GM12864 (cell line): ENCODE measurements around the gene ABHD17B.
A peak's percentile ranks its signal among the peaks of the same experiment; 100 is the strongest.
"Not testable (repeated sequence)": the region's sequence is repeated elsewhere in the genome, so short reads cannot be mapped to it uniquely, and the experiment has no call there.

Experiments
- DNase-seq: peaks from one replicate; pipeline ENCODE4 v3.0.0-alpha.2; 2011; ENCODE audit warnings: low read depth
- H3K4me3 ChIP-seq: 2 replicates; pipeline ENCODE4 v1.5.1; 2011; ENCODE audit warnings: mild to moderate bottlenecking, low read depth, low read length, control low read depth
- TF ChIP-seq, protein P1 (sequence below): IDR thresholded peaks from 2 replicates; pipeline ENCODE4 v1.5.1; 2011; ENCODE audit warnings: low read depth, mild to moderate bottlenecking, moderate library complexity, low read length, control low read depth, inconsistent platforms; ENCODE audit errors: missing control alignments

ABHD17B gene

DNA sequence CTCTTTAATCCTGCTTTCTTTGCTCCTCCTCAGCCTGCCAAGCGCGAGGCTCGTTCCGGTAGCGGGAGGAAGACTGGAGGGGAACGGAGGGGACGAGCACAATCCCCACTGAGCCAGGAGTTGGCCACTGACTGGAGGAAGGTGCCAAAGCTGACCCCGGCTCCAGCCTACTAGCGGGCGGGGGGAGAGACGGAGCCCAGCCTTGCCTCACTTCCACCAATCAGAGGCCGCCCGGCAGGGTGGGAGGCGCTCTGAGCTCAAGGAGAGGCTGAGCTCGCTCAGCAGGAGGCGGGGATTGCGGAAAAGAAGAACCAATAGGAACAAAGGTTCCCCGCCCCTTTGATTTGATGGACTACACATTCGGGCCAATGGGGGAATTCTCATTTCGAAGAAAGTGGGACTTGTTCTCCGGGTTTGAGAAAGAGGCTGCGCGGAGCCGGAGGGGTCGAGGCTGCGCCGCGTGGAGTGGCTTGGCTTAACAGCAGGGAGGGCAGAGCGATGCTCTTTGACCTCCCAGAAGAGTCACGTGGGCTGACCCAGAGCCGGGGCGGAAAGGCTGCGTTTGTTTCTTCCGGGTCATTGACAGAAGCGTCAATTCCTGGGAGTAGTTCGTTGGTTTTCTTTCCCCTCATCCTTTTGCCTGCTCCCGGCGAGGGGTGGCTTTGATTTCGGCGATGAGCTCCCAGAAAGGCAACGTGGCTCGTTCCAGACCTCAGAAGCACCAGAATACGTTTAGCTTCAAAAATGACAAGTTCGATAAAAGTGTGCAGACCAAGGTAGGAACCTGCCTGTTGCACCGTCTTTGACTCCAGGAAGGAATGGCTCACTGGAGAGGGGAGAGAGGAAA lies at the start of gene ABHD17B, which contains the start of gene C9orf85:
TSS of gene ABHD17B (minus strand) at position 133 of the 847 bp plus-strand sequence. CDS start 36,113 bp downstream, outside the sequence.
TSS of gene C9orf85 (plus strand) at position 579 of the 847 bp plus-strand sequence. CDS start at position 675, 96 bp downstream.
- peak; percentile 98 for DNase-seq
- H3K4me3 ChIP-seq, result peak within 1 kb of the TSS; percentile 98
- TF ChIP-seq, protein P1, sequence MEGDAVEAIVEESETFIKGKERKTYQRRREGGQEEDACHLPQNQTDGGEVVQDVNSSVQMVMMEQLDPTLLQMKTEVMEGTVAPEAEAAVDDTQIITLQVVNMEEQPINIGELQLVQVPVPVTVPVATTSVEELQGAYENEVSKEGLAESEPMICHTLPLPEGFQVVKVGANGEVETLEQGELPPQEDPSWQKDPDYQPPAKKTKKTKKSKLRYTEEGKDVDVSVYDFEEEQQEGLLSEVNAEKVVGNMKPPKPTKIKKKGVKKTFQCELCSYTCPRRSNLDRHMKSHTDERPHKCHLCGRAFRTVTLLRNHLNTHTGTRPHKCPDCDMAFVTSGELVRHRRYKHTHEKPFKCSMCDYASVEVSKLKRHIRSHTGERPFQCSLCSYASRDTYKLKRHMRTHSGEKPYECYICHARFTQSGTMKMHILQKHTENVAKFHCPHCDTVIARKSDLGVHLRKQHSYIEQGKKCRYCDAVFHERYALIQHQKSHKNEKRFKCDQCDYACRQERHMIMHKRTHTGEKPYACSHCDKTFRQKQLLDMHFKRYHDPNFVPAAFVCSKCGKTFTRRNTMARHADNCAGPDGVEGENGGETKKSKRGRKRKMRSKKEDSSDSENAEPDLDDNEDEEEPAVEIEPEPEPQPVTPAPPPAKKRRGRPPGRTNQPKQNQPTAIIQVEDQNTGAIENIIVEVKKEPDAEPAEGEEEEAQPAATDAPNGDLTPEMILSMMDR, result no peak

DNA sequence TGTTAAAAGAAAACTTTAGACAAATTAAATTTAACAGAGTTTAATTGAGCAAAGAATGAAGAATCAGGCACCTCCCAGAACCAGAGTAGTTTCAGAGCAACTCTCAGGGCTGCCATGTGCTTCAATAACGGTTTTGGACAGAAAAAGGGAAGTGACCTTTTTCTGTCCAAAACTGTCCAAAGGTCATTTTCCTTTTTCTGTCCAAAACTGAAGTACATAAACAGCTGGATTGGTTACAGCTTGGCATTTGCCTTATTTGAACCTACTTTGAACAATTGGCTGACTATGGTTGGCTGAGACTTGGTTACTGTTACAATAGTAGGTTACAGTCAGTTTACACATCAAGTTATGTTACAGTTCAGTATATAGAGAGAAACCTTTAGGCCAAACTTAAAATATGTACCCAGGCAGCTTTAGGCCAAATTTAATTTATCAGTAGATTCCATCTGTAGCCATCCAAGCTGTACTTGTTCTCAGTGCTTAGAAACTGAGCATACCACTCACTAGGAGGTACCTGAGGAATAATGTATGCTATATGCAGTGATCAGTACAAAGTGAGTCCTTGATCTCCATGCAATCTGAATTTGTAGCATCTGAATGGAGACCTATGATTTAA lies 44.4 kb upstream of the ABHD17B start:
- TF ChIP-seq, protein P1, result no peak
- no peak overlapping the region for H3K4me3 ChIP-seq
- DNase-seq, result no peak

DNA sequence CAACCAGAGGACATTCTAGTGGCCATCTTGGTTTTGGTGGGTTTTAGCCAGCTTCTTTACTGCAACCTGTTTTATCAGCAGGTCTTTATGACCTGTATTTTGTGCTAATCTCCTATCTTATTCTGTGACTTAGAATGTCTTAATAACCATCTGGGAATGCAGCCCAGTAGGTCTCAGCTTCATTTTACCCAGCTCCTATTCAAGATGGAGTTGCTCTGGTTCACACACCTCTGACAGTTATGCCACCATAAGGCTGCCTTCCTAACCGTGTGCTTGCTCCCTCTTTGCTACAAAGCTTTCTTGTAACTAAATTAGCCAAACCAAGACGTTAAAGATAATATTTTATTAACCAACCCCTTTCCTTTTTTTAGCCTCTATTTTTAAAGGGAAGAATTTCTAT lies 43.7 kb upstream of the ABHD17B start:
- not testable (repeated sequence) for H3K4me3 ChIP-seq, DNase-seq

DNA sequence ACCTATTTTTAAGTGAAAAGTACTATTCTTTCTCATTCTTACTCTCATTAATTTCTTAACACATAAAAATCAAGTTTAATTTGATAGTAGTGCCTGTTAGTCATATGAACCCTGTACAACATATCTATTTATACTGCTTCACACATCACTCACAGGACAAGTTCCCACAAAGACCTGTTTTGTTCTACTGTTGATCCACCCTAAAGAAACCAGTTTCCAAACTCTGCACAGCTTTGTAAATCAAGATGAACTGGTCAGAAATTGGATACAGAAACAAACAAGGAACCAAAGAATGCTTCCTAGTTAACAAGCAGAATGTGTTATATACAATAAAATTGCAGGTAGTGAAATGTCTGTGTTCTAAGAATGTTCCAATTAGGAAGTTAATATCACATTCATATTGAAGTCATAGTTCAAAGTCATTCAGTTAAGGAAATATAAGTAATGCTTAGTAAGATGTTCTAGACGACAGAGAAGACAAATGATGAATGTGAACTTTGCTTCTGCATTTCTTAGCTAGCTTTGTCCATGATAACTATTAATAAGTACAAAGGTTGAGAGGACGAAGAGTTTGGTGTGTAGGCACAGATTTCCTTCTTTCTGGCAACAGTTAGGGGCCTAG lies 33.9 kb upstream of the ABHD17B start:
- H3K4me3 ChIP-seq, result no peak overlapping the region
- TF ChIP-seq, protein P1, result no peak
- no peak for DNase-seq

DNA sequence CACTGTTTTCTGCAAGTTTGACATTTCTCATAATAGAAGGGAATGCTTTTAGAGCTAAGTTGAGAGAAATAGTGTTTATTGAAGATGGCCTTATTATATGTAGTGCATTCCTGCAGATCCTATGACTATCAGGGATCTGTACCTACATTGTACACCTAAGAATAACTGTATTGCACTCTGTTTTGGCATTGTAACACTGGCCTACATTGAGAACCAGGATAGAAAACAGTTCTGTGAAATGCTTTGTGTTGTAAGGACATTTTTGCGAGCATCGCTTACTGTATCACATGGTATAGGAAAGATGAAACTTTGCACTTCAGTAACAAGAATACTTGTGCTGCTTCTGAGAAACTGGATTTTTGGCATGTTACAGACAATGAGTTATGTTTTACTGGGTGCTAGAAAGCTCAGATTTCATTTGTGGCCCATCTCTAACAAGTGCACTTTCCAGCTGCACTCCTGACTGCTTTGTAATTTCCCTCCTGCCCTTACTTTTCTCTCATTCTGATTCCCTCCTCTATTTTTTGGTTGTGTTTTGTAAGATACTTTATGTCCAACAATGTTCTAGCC lies 31.1 kb upstream of the ABHD17B start:
- DNase-seq, result no peak
- no peak overlapping the region for H3K4me3 ChIP-seq
- TF ChIP-seq, protein P1, result no peak

DNA sequence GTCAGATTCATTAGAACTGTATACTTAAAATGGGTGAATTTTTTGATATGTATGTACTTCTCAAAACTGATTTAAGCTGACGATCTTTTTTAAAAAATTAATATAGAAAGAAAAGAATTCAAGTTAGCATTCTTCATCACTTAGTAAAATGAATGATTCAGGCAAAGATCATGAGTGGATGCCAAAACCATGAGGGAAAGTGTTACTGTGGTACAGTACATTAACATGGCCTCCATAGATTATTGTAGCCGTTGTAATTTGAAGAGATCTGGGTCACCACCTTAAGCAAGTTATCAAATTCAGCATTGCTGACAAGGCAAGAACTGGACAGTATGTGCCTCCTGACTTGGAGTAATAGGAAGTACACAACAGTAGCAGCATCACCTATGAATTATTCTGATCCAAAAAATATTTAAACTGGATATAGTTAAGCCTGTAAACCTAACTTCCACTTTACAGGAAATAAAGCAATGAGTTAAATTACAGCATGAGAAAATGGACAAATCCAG lies 30.1 kb upstream of the ABHD17B start:
- TF ChIP-seq, protein P1, result no peak
- no peak overlapping the region for H3K4me3 ChIP-seq
- no peak for DNase-seq

DNA sequence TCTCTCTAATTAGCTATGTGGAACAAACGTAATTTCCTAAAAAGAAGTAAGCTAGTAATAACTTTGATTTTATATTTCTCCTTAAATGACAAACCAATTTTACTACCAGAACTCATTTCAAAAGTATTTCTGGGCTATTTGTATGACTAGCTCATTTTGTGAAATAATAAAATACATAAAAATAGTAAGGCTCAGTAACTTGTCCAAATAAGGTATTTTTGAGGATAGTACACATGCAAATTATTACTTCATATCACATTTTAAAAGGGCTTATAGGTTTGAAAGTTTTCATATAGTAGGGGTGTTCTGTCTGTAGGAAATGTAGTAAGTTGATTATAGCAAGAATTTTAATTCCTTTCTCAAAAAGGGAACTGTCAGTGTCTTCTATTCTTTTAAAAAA lies 26.9 kb upstream of the ABHD17B start:
- TF ChIP-seq, protein P1, result no peak
- DNase-seq, result no peak
- no peak overlapping the region for H3K4me3 ChIP-seq
